Measurements from ENCODE around the gene SACS. TPM values are rescaled to one million over a fixed set of nuclear protein-coding genes. Genes with fewer than 3 reads are reported as not detected.

The SACS gene
- total RNA-seq, 1 experiment from 2014 or later, result 53.0 TPM

GRCh38 chr13:23437916-23438315 is 4.4 kb upstream of the SACS start:
- Histone ChIP-seq H4K8ac (replicated peaks; ENCODE audit: insufficient read length, low read depth, low read length) (no peak overlapping the region), H3K56ac (ENCODE audit: insufficient read length, low read depth, low read length) (no peak overlapping the region), H3K18ac (ENCODE audit: insufficient read length, low read depth, low read length) (no peak overlapping the region), H4K5ac (ENCODE audit: insufficient read length, low read depth, low read length) (no peak overlapping the region), H2BK15ac (ENCODE audit: low read depth, low read length) (no peak overlapping the region), H3K4me2 (ENCODE audit: insufficient read depth, insufficient read length, low read length) (no peak overlapping the region), H2BK12ac (ENCODE audit: insufficient read length, low read depth, low read length) (no peak overlapping the region), H3K4me1 (ENCODE audit: insufficient read depth, low read length) (peaks cover 2% of the 10 kb centered on the region; the same call in 1 of the 2 replicates), H2BK5ac (ENCODE audit: insufficient read length, low read length) (no peak overlapping the region), H3T11ph (ENCODE audit: low read length) (no peak overlapping the region), H3K79me2 (ENCODE audit: insufficient read depth, low read length) (no peaks in the 10 kb centered on the region), H2AFZ (ENCODE audit: low read length) (no peak overlapping the region), H3K9me3 (ENCODE audit: control insufficient read depth, low read depth, low read length) (no peaks in the 10 kb centered on the region), H3K14ac (ENCODE audit: insufficient read depth, low read length) (no peak overlapping the region), H3K4ac (ENCODE audit: low read depth, low read length) (no peak overlapping the region), H4K20me1 (ENCODE audit: control insufficient read depth, insufficient read depth, insufficient read length) (no peaks in the 10 kb centered on the region), H3K23ac (ENCODE audit: insufficient read length, low read depth, low read length) (no peak overlapping the region), H2BK20ac (ENCODE audit: low read depth, low read length, poor library complexity, severe bottlenecking) (no peak overlapping the region), H4K91ac (ENCODE audit: insufficient read length, low read depth, low read length) (no peak overlapping the region), H3K23me2 (ENCODE audit: insufficient read length, low read depth, low read length, poor library complexity, severe bottlenecking) (no peaks in the 10 kb centered on the region), H3K9ac (ENCODE audit: extremely low read depth, insufficient read length, low read length) (no peak overlapping the region), H2AK5ac (ENCODE audit: insufficient read length, low read length) (no peak overlapping the region), H3K27ac (ENCODE audit: insufficient read length, low read depth, low read length) (no peak overlapping the region), H3K27me3 (ENCODE audit: insufficient read depth, low read length) (no peaks in the 10 kb centered on the region), H3K79me1 (ENCODE audit: insufficient read depth, low read depth, low read length, poor library complexity, severe bottlenecking) (no peaks in the 10 kb centered on the region), H2BK120ac (ENCODE audit: low read depth, low read length, poor library complexity, severe bottlenecking) (no peak overlapping the region)
- DNase-seq, result no peak
- no CpG with 5 or more reads among the region's 4 CpGs for WGBS (ENCODE audit: extremely low coverage, insufficient read length, low lambda C conversion rate)
- Mint-ChIP-seq H3K4me1 (peaks cover 20 to 24% of the 10 kb centered on the region in 2 experiments), H3K9me3 (no peaks in the 10 kb centered on the region), H3K36me3 (ENCODE audit: insufficient read depth in 1 of 3, low read depth in 3 of 3) (peaks cover 0 to 4% (median 2%) of the 10 kb centered on the region in 3 experiments; a peak in 3 of 7 replicates), H3K4me3 (no peak overlapping the region; a peak in 1 of 5 replicates), H3K27ac (no peak overlapping the region), H3K27me3 (ENCODE audit: low read depth) (peaks cover 2% of the 10 kb centered on the region; the same call in 1 of the 2 replicates)
- TF ChIP-seq, protein P1, sequence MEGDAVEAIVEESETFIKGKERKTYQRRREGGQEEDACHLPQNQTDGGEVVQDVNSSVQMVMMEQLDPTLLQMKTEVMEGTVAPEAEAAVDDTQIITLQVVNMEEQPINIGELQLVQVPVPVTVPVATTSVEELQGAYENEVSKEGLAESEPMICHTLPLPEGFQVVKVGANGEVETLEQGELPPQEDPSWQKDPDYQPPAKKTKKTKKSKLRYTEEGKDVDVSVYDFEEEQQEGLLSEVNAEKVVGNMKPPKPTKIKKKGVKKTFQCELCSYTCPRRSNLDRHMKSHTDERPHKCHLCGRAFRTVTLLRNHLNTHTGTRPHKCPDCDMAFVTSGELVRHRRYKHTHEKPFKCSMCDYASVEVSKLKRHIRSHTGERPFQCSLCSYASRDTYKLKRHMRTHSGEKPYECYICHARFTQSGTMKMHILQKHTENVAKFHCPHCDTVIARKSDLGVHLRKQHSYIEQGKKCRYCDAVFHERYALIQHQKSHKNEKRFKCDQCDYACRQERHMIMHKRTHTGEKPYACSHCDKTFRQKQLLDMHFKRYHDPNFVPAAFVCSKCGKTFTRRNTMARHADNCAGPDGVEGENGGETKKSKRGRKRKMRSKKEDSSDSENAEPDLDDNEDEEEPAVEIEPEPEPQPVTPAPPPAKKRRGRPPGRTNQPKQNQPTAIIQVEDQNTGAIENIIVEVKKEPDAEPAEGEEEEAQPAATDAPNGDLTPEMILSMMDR (conservative IDR thresholded peaks at IDR 0.05), result no peak
